ENCODE data around the gene SLFN14.
A peak's percentile ranks its signal among the peaks of the same experiment; 100 is the strongest.
"Not testable (repeated sequence)": the region's sequence is repeated elsewhere in the genome, so short reads cannot be mapped to it uniquely, and the experiment has no call there.

SLFN14 gene

GRCh38 chr17:35519906-35520442, 40.6 kb downstream of the SLFN14 start:
- no peak for DNase-seq

GRCh38 chr17:35519439-35519838, 41.2 kb downstream of the SLFN14 start:
- DNase-seq = peak in 1 of 2 donors; percentile 27

- DNase-seq = not testable (repeated sequence)
Observed at GRCh38 chr17:35518431-35518830, 42.2 kb downstream of the SLFN14 start.

GRCh38 chr17:35515027-35515426, 45.6 kb downstream of the SLFN14 start:
- no peak for DNase-seq

GRCh38 chr17:35514564-35514963, 46.1 kb downstream of the SLFN14 start:
- DNase-seq = no peak
